ENCODE results near the gene FBXO24. TPM values are rescaled to one million over a fixed set of nuclear protein-coding genes. Genes with fewer than 3 reads are reported as not detected.
"Not testable (repeated sequence)": the region's sequence is repeated elsewhere in the genome, so short reads cannot be mapped to it uniquely, and the experiment has no call there.

Gene FBXO24, protein sequence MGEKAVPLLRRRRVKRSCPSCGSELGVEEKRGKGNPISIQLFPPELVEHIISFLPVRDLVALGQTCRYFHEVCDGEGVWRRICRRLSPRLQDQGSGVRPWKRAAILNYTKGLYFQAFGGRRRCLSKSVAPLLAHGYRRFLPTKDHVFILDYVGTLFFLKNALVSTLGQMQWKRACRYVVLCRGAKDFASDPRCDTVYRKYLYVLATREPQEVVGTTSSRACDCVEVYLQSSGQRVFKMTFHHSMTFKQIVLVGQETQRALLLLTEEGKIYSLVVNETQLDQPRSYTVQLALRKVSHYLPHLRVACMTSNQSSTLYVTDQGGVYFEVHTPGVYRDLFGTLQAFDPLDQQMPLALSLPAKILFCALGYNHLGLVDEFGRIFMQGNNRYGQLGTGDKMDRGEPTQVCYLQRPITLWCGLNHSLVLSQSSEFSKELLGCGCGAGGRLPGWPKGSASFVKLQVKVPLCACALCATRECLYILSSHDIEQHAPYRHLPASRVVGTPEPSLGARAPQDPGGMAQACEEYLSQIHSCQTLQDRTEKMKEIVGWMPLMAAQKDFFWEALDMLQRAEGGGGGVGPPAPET
- polyA plus RNA-seq (ENCODE audit: insufficient read length): 2.6 TPM
- long read RNA-seq, donor 1: 0 reads
- long read RNA-seq, donor 2: 0 reads
- long read RNA-seq, donor 3, partial matches to known transcripts: 7 of 7 reads
- long read RNA-seq, donor 3, other reads (novel, unspliced or antisense): 0 of 7 reads
- long read RNA-seq, donor 4: 0 reads
- long read RNA-seq, donor 5: 0 reads
- long read RNA-seq, donor 6: 0 reads
- long read RNA-seq, donor 7: 0 reads
- long read RNA-seq, donor 8: 0 reads

DNA sequence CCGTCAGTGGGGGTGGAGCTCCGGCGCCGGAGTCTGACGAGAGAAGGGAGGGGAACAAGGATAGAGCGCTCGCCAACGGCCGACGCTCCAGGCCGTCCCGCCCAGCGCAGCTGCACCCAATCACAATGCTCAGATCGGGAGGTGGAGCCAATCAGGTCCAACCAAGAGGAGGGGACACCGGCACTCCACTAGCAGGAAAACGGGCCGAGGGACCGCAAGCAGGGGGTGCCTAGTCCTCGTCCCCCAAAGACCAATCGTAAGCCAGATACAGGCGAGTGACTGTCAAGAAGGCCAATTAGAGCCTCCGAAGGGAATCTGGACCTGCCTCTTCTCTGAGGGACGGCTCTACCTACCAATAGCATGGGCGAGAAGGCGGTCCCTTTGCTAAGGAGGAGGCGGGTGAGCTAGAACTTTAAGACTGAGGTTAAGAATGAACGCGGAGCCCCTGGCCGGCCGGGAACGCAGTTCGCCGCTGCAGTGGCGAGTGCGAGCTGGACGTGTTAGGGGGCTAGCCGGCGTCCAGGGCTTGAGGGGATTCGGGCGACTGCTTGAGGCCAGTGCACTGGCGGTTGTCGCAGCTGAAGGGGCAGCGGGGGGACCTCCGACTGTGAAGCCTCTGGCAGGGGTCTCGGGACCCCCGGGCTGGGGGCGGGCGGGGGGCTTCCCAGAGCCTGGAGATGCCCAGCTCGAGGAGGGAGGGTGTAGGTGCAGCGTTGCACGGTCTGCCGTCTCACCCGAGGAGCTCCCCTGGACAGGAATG lies at the start of gene FBXO24:
TSS of gene FBXO24 (plus strand) at position 63 of the 760 bp plus-strand sequence. CDS start at position 361, 298 bp downstream.
- DNase-seq: peak; percentile 99

DNA sequence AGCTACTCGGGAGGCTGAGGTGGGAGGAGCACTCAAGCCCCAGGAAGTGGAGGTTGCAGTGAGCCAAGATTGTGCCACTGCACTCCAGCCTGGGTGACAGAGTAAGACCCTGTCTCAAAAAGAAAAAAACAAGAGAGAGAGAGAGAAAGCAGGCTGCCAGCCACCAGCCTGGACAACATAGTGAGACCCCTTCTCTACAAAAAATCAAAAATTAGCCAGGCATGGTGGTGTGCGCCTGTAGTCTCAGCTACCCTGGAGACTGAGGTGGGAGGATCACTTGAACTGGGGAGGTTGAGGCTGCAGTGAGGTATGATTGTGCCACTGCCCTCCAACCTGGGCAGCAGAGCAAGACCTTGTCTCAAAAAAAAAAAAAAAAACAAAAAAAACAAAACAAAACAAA lies 49.4 kb upstream of the FBXO24 start:
- not testable (repeated sequence) for DNase-seq

DNA sequence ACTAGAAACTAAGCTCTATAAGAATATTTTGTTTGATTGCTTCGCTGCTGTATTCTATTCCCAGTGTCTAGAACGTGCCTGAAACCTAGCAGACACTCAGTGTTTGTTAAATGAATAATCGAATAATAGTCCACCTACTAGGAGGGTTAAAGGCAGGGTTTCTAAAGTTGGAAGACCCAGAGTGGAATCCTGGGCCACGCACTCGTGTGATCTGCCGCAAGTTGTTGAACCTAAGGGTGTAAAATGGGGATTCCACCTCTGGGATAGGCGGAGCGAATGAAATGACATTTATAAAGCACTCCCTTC lies 47.8 kb upstream of the FBXO24 start:
- DNase-seq: no peak

DNA sequence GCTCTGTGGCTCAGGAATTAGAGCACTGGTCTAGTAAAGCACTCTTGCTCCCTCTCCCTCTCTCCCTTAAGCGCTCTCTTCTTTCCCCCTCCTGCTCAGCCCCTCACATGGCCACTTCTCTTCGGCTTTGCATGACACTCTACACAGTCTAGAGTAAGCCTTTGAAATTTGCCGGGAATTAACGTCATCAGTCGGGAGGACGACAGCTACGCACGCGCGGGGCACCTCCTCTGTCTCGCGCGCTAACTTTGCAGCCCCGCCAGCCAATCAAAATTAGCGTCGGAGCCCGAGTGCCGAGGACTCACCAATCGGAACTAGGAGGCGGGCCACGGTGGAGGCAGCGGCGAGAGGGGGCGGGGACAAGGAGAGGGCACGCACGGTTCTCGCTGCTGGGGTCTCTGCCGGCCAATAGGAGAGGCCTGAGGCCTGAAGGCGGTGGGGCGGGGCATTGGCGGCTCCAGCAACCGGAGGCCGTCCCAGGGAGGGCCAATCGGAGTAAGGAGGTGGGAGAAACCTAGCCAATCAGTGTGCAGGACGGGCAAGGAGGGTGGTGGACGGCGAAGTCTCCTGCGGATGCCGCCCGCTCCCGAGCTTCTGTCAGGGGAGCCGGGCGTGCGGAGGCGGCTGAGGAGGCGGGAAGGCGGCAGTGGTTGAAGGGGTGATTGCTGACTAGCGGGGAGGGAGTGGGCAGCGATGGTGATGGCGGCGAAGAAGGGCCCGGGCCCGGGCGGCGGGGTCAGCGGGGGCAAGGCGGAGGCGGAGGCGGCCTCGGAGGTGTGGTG lies 47.3 kb upstream of the FBXO24 start, which contains the start of gene AGFG2:
TSS of gene AGFG2 (plus strand) at position 550 of the 782 bp plus-strand sequence. CDS start at position 694, 144 bp downstream.
- DNase-seq: peak; percentile 100

DNA sequence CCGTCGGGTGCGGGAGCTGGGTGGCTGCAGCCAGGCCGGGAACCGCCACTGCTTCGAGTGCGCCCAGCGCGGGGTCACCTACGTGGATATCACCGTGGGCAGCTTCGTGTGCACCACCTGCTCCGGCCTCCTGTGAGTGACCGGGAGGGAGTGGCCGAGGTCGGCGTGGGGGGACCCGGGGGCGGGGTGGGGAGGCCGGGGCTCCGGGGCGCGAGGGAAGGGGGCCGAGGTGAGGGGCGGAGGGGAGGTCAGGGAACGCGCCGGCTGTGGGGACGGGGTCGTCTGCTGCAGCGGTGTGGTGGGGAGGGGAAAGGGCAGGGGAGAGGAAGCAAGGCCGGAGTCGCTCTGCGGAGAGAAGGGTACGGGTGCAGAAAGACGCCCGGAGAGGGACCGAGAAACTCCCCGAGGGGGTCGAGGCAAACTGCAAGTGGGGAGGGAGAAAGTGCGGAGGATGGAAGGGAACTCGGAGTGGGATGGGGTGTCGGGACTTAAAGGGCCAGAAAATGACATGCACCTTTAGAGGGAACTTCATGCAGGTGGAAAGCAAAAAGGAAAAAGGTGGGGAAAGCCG lies 46.6 kb upstream of the FBXO24 start:
- DNase-seq: no peak

DNA sequence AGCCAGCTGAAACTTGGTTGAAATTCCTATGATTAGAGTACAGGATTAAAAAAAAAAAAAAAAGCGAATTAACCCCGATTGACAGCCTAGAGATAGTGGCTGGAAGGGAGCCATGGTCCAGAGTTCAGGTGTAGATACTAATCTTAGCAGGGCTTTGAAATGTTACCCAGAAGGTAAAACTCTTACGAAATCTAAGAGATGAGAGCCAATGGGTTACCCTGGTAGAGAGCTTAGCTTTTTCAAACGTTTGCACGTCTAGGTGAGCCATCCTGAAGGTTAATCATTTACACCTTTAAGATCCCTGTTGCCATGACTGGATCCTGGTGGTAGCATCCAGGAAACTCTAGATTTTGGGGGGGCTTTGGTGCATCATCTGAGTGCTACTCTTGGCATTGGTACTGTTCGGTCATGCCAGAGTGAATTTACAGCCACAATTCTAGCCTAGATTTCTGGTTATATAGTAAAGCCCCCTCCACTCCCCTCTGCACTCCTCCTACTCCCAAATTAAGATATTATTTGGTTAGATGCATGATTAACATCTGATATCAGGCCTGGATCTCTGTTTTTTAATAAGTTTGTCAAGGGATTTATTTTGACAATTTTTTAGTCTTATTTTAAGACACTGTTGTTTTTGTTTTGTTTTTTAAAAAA lies 45.9 kb upstream of the FBXO24 start:
- no peak for DNase-seq

DNA sequence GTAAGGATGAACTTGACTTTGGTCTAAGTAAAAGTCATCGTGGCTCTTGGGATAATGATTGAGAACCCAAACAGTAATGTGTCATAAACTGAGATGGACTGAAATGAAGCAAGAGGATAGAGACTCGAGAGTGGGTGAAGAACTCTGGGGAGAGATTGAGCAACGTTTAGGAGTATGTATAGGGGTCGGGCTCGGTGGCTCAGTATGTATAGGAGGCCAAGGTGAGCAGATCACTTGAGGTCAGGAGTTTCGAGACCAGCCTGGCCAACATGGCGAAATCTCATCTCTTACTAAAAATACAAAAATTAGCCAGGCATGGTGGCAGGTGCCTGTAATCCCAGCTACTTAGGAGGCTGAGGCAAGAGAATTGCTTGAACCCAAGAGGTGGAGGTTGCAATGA lies 44.8 kb upstream of the FBXO24 start:
- DNase-seq: not testable (repeated sequence)

DNA sequence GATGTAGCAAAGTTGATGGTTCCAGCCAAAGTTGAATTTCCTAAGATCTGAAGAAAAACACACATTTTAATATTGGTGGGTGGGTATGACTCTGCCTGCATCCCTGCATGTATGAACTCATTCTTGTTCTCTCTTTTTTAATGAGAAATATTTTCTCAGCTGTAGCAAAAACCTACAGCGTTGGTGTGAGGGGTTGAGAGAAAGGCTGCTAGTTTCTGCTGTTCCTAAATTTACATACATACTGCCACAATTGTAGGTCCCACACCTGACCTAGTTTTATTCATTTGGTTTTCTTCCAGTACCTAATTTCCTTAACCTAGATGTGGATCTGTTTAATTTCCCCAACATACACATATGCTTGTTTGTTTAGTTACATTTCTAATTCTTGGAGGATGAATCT lies 42.5 kb upstream of the FBXO24 start:
- no peak for DNase-seq

DNA sequence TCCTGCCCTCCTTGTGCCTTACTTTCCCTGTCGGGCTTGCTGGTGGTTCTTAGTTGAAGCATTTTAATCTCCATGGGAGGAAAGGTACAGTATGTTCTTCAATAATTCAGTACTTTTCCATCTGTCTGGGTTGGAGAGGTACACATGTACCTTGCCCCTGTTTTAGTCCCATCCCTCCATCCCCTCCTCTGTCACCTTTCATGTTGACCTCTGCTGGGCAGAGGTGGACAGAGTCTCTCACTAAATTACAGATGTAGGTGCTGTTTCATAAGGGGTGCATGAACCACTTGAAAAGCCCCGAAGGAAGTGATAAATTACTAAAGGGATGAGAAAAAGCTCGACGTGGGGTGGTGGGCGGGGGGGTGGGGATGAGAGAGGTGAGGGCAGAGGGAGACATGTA lies 41.7 kb upstream of the FBXO24 start:
- DNase-seq: no peak

DNA sequence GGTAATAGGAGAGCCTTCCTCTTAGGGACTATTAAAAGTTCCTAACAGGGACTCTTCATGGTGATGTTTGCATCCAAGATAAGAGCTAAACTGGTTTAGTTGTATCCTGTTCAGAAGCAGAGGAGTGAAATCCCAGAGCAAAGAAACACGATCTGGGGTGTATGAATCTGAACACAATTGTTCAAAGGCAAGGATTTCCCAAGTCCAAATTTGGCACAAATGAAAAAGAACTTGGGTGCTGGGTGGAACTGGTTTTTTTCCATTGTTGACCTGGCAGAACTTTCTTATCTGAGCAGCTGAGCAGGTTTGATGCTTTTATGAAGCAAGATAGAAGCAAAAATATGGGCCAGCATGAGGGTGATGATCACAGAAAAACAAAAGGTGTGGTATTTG lies 41.2 kb upstream of the FBXO24 start:
- DNase-seq: no peak

DNA sequence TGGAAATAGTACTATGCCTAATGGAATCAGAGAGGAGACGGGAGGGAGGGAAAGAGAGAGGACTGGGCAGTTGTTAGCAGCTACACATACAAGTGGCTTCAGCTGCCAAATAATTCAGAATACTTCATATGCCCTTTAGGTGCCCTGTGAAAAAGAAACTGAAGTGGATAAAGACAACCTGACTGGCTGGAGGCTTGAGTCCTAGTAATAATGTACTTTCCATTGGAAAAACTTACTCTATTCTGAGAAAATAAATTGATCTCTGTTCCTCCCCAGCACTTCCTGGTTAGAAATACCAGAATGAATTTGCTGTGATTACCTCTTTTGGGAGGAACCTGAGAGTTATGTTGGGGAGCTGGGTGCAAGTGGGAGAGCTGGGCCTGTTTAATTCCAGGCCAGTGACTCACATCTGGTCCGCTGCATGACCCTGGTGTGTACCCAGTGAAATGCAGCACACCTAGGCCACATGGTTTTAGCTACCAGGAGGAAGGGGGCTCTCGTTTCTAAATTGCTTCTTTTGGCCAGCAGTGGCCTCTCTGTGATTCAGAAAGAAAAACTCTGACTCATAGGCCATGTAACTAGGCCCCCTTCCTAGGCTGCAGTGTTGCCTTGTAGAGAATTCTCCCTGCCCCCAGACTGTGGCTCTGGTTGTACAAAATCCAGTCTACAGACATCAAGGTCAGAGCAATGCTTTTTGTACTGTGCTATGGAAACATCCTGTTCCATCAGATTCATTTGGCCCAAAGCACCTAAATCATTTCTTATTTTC lies 40.6 kb upstream of the FBXO24 start:
- no peak for DNase-seq

DNA sequence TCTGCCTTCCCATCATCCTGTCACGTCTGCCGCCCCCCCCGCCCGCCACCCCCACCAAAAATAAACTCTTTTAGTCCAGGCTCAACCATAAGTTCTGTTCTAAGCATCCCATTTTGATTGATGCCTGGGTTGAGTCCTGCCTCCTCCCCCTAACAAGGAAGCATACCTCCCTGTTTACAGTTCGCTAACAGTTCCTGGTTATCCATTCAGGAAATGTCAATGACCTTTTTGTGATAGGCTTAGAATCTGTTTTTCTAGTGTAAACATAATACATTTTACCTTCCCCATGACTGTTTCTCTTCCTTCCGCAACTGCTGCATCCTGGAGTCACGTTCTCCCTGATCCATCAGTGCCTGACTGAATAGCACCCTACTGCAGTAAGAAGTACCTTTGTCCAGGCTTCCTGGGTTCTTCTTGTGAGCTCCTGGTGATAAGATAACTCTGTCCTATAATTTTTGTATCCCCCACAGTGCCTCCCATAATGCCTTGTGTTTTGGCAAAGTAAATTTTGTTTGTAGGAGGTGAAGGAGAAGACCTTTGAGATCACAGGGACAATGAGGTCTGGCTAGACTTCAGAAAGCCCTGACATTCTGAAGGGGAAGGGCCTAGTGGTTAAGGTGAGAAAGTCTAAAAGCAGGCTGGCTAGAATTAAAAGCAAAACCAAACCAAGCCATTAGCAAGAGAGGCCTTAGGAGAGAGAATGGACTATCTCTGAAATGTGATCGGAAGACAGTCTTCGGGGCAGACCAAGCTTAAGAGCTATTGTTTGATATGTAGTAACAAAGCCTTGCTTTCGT lies 39.8 kb upstream of the FBXO24 start:
- no peak for DNase-seq

DNA sequence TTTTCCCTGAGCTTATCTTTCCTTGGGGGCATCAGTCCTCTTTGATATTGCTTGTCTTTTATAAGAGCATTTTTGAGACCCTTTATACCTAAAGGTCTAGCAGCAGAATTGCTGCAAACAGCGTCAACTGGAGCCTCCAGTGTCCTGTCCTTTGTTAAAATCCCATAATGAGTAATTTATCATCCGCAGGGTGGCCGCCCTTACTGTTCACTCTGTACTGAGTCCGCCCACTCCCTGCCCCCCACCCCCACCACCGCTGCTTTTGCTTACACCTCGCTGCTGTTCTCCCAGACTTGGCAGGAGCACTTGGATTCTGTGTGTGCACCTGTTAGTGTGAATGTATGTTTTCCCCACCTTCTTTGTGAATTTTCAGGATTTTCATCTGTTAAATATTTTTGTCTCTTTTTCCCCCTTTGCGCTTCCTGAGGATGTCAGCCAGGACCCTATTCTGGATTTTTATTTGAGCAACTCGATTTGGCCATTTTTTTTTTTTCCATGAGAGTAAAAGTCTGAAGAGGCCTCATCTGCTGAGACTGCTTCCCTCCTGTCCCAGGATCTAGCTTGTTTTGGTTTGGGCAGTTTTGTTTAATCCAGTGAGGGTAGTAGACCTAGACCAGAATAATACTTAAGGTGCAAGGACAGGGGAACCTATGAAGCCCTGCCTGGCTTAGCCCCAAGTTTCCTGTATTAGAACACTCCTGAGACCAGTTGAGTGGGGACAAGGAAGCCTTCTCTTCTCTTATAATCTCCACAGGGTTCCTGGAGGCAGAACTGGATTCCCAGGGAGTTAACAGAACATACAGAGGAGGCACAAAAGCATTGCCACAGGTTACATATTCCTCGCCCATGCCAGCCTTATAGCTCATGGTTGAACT lies 39.0 kb upstream of the FBXO24 start:
- no peak for DNase-seq

DNA sequence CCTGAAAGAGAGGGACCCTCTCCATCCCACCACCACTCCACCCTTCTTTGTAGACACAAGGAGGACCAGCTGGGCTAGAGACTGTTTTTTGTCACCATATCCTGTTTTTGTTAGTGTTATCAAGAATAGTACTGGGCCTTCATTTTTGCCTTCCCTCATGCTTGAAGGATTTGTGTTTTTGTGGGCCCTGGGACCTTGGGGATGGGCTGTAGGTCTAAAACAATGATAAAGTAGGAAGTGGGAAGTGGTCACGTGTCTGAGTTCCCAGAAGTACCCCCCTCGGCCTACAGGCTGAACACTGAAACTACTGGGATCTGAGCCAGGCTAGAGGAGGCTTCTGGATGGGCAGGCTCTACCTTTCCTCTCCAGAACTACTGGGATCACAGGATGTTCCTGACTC lies 38.3 kb upstream of the FBXO24 start:
- no peak for DNase-seq

DNA sequence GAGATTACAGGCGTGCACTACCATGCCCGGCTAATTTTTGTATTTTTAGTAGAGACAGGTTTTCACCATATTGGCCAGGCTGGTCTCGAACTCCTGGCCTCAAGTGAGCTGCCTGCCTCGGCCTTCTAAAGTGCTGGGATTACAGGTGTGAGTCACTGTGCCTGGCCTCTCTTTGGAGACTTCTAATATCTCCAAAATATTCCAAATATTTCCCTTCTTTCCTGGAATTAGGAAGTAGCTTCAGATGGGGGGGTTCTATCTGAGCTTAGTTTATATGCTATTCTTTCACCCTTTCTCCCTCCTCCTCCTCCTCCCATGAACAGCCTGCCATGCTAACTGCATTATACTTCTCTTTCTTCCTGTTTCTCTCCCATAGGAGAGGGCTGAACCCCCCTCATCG lies 37.7 kb upstream of the FBXO24 start:
- DNase-seq: not testable (repeated sequence)

DNA sequence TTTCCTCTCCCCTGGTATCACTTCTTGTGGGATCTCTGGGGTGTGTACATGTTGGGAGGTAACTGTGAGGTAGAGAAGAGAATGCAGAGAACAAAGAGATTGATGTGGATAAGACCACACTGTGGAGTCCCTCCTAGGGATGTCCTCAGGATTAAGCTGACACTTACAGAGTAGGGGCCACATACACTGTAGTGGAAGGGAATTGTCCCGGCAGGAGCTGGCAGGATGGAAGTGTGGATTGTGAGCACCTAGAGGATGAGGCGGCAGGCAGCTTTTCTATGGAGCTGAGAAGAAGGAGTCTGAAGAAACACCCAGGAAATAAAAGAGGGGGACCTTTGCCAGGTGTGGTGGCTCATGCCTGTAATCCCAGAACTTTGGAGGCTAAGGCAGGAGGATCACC lies 33.6 kb upstream of the FBXO24 start:
- no peak for DNase-seq

DNA sequence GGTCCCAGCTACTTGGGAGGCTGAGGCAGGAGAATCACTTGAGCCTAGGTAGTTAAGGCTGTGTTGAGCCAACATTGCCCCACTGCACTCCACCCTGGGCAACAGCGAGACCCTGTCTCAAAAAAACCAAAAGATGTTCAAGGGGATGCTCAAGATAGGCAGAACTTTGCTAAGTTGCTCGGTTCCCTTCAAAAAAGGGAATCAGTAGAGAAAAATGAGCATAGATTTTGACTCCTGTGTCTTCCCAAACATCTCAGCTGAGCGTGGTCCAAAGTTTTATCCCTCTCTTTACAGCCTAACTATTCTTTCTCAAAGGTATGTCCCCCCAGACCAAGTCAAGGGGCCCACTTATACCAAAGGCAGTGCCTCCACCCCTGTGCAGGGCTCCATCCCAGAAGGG lies 33.1 kb upstream of the FBXO24 start:
- no peak for DNase-seq

DNA sequence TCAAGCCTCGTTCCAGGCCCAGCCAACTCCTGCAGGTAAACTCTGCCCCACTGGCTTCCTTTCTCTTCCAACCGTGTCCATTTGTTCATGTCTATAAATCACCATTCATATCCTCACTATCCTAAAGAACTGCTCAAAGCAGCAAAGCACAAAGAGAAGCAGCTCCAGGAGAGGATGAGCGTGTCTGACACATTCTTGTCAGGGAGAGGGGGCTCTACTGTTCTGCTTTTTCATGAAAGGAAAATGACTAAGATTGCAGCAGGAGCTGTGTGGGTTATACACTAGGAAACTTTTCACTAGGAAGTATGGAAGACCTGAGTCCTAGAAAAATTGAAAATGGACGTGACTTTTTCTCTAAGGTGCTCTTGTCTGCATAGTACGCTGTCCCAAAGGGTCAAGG lies 30.4 kb upstream of the FBXO24 start:
- DNase-seq: no peak

Data from left kidney (tissue), 8 donors.